Activated T-helper 9 cell treated with anti-CD3 and anti-CD28 coated beads, Interleukin-2, amount 50 U/mL, for 16 hours (primary cell): ENCODE measurements around the gene RAD50.

Experiments
- DNase-seq: peaks from one replicate; pipeline ENCODE4 v3.0.0-alpha.2; 2020; ENCODE audit warnings: low read depth

RAD50 gene

GRCh38 chr5:132662004-132662401, 105.2 kb downstream of the RAD50 start:
- DNase-seq, result no peak

- DNase-seq, result no peak
These were observed 106.4 kb downstream of the RAD50 start for GRCh38 chr5:132662925-132663770.

- DNase-seq, result no peak
These were observed 107.3 kb downstream of the RAD50 start for GRCh38 chr5:132663771-132664695.

GRCh38 chr5:132664696-132665209, 108.0 kb downstream of the RAD50 start:
- no peak for DNase-seq

GRCh38 chr5:132665574-132666080, 108.8 kb downstream of the RAD50 start:
- no peak for DNase-seq

- DNase-seq, result no peak
These were observed 109.7 kb downstream of the RAD50 start for GRCh38 chr5:132666310-132667123.

GRCh38 chr5:132667309-132667708, 110.5 kb downstream of the RAD50 start:
- no peak for DNase-seq

GRCh38 chr5:132667761-132668705, 111.3 kb downstream of the RAD50 start:
- no peak for DNase-seq

- DNase-seq, result no peak
These were observed 112.1 kb downstream of the RAD50 start for GRCh38 chr5:132668706-132669454.

GRCh38 chr5:132669455-132669820, 112.7 kb downstream of the RAD50 start:
- DNase-seq, result no peak

GRCh38 chr5:132669966-132670882, 113.4 kb downstream of the RAD50 start:
- DNase-seq, result no peak

GRCh38 chr5:132671000-132671399, 114.2 kb downstream of the RAD50 start:
- no peak for DNase-seq

GRCh38 chr5:132673488-132673887, 116.7 kb downstream of the RAD50 start:
- DNase-seq, result no peak

- DNase-seq, result no peak
These were observed 117.3 kb downstream of the RAD50 start, which contains the start of gene IL4 for GRCh38 chr5:132673939-132674630. IL4 (plus strand) TSS chr5:132673989; CDS start chr5:132674051, 62 bp downstream.

- DNase-seq, result no peak
These were observed 118.1 kb downstream of the RAD50 start for GRCh38 chr5:132674671-132675506.

- DNase-seq, result no peak
These were observed 119.3 kb downstream of the RAD50 start for GRCh38 chr5:132675936-132676689.
